GM12878 (cell line): ENCODE results near the gene FKBP8. TPM values are rescaled to one million over a fixed set of nuclear protein-coding genes. Genes with fewer than 3 reads are reported as not detected.

Source experiments
- ATAC-seq: fragments of 200-7000 bp; cut with Tn5 transposase; 3 replicates; pipeline ENCODE4 v1.9.1; 2020; ENCODE audit warnings: mild to moderate bottlenecking, moderate library complexity
- Bru-seq: library from RNA; stranded (reverse); fragments of 400-500 nt; gene quantifications from one replicate; lab custom pipeline; 2021; lab: Mats Ljungman, UMichigan
- BruChase-seq, 2 experiments: library from RNA; stranded (reverse); fragments of 400-500 nt; gene quantifications; one replicate each; lab custom pipeline; 2021; lab: Mats Ljungman, UMichigan
- BruUV-seq: library from RNA; stranded (reverse); fragments of 400-500 nt; replicated peaks from 2 replicates; lab custom pipeline; 2021; lab: Mats Ljungman, UMichigan
- CTCF ChIA-PET: fragments of 300-600 bp; sonication (Branson Sonifier 250); formaldehyde crosslinking; extraction: SDS; loops from one replicate; lab custom pipeline; 2021; ENCODE audit warnings: inconsistent platforms; lab: Yijun Ruan, JAX
- POLR2A ChIA-PET: fragments of 350-600 bp; formaldehyde crosslinking; extraction: SDS; loops from one replicate; lab custom pipeline; 2021; ENCODE audit warnings: inconsistent platforms; lab: Charles Lee
- RAD21 ChIA-PET: fragments of 300-600 bp; sonication (Branson Sonifier 250); formaldehyde crosslinking; loops from one replicate; lab custom pipeline; 2023; ENCODE audit warnings: antibody characterized with exemption; ENCODE audit not compliant: unreplicated experiment; lab: Charles Lee
- SMC1A ChIA-PET: fragments of 300-600 bp; sonication (Branson Sonifier 250); formaldehyde crosslinking; loops from one replicate; lab custom pipeline; 2023; ENCODE audit not compliant: unreplicated experiment, uncharacterized antibody; lab: Charles Lee
- DNase-seq: peaks from one replicate; pipeline ENCODE4 v3.0.0-alpha.2; 2011; ENCODE audit warnings: low read depth, low spot score
- FAIRE-seq: peaks from 3 replicates; lab custom pipeline; 2011; peaks lifted over from hg19 to GRCh38; lab: Jason Lieb, UNC
- H2AFZ ChIP-seq: 2 replicates; pipeline ENCODE4 v1.6.0; 2011; ENCODE audit warnings: low read depth, low read length, control low read depth; ENCODE audit not compliant: control insufficient read depth
- H3K27ac ChIP-seq: 2 replicates; pipeline ENCODE4 v1.5.1; 2011; ENCODE audit warnings: control low read depth; ENCODE audit not compliant: control insufficient read depth, insufficient read depth
- H3K27me3 ChIP-seq, 2 experiments: replicated peaks in 1 of 2; 2 replicates each; pipeline versions ENCODE4 v1.6.0 to v1.6.1; 2011; ENCODE audit warnings: low read length in 1 of 2; ENCODE audit not compliant: control insufficient read depth in 2 of 2, insufficient read depth in 2 of 2
- H3K36me3 ChIP-seq, 2 experiments: 2 replicates each; pipeline ENCODE4 v1.5.1; 2011; ENCODE audit warnings: low read length in 1 of 2; ENCODE audit not compliant: control insufficient read depth in 2 of 2, insufficient read depth in 2 of 2
- H3K4me1 ChIP-seq: 2 replicates; pipeline ENCODE4 v1.6.1; 2011; ENCODE audit warnings: mild to moderate bottlenecking, low read length, moderate library complexity, mixed read lengths; ENCODE audit not compliant: control insufficient read depth, insufficient read depth
- H3K4me2 ChIP-seq: 2 replicates; pipeline ENCODE4 v1.6.0; 2011; ENCODE audit warnings: control low read depth; ENCODE audit not compliant: control insufficient read depth, insufficient read depth
- H3K4me3 ChIP-seq: fragments of 200-600 bp; sonication (generic); 2 replicates; pipeline ENCODE4 v1.5.1; 2016
- H3K79me2 ChIP-seq: 2 replicates; pipeline ENCODE4 v1.6.0; 2011; ENCODE audit warnings: low read length; ENCODE audit not compliant: control insufficient read depth, insufficient read depth
- H3K9ac ChIP-seq: 2 replicates; pipeline ENCODE4 v1.8.0; 2011; ENCODE audit warnings: low read length, control low read depth, mixed read lengths; ENCODE audit not compliant: control insufficient read depth, insufficient read depth
- H3K9me3 ChIP-seq: replicated peaks from 3 replicates; pipeline ENCODE4 v1.5.1; 2011; ENCODE audit warnings: mild to moderate bottlenecking, low read length; ENCODE audit not compliant: control insufficient read depth, insufficient read depth
- H4K20me1 ChIP-seq: 2 replicates; pipeline ENCODE4 v1.6.0; 2011; ENCODE audit not compliant: control insufficient read depth, insufficient read depth
- CEBPZ ChIP-seq: fragments of 150-350 bp; IDR thresholded peaks from 2 replicates; pipeline ENCODE4 v1.6.1; 2016; ENCODE audit warnings: low read depth, low read length
- FOXK2 ChIP-seq: fragments of 450-650 bp; IDR thresholded peaks from 2 replicates; pipeline ENCODE4 v1.6.1; 2017; ENCODE audit warnings: mild to moderate bottlenecking, moderate library complexity
- IRF5 ChIP-seq: fragments of 450-650 bp; IDR thresholded peaks from 2 replicates; pipeline ENCODE4 v1.6.1; 2017; ENCODE audit warnings: borderline replicate concordance
- KAT2A ChIP-seq: conservative IDR thresholded peaks from 2 replicates; pipeline ENCODE4 v1.6.1; 2011; ENCODE audit warnings: low read depth, low read length; ENCODE audit not compliant: control insufficient read depth
- REST ChIP-seq: IDR thresholded peaks from 2 replicates; pipeline ENCODE4 v1.6.1; 2012; ENCODE audit warnings: mild to moderate bottlenecking, low read depth, low read length
- RUNX3 ChIP-seq: IDR thresholded peaks from 2 replicates; pipeline ENCODE4 v1.6.1; 2012; ENCODE audit warnings: low read length, inconsistent platforms
- TARDBP ChIP-seq: IDR thresholded peaks from 2 replicates; pipeline ENCODE4 v1.6.1; 2016; ENCODE audit warnings: borderline replicate concordance
- ZNF217 ChIP-seq: fragments of 450-650 bp; IDR thresholded peaks from 2 replicates; pipeline ENCODE4 v1.6.1; 2017; ENCODE audit warnings: antibody characterized with exemption, mild to moderate bottlenecking
- WGBS: methylation state at CpG from one replicate; pipeline ENCODE4 v1.1.6; 2016; ENCODE audit warnings: low lambda C conversion rate; ENCODE audit not compliant: insufficient replicate concordance, insufficient coverage; ENCODE audit errors: missing lambda C conversion rate; 5-methylcytosine and 5-hydroxymethylcytosine counted together
- in situ Hi-C: fragments of 300-500 bp; cut with MboI; formaldehyde crosslinking; loops from 9 replicates; pipeline ENCODE4 v1.14.3; 2018; ENCODE audit warnings: mixed read lengths
- intact Hi-C: fragments of 100-400 bp; cut with micrococcal nuclease; formaldehyde crosslinking; loops from one replicate; pipeline ENCODE4 v1.14.2; 2022; ENCODE audit not compliant: unreplicated experiment
- long read RNA-seq, 2 experiments: library from polyadenylated mRNA; unstranded; transcript quantifications; one replicate each; pipeline ENCODE4 v2.0.0, GENCODE V29; 2019 to 2020
- polyA minus RNA-seq, 3 experiments: library from RNA; depleted of rRNA, polyadenylated mRNA; stranded (reverse); fragments of >200 nt; gene quantifications; 2 replicates each; pipeline ENCODE4 v1.2.3, GENCODE V29; 2011
- polyA plus RNA-seq, 11 experiments: library from polyadenylated mRNA; depleted of rRNA in 4 of 11; unstranded in 6 of 11; stranded (reverse) in 5 of 11; fragments of >200 nt; fragmentation: Nextera tagmentation in 4 of 11; fragmentation: Illumina TruSeq in 1 of 11; extraction: Ambion mirVana in 4 of 11; extraction: Trizol in 1 of 11; gene quantifications; 1 replicate in 1 of 11; 2 replicates in 10 of 11; pipeline versions ENCODE4 v1.2.1 to v1.2.3, GENCODE V29; 2011 to 2016; ENCODE audit warnings: inconsistent platforms in 2 of 11, missing spikeins in 2 of 11, low read depth in 1 of 11
- total RNA-seq, 4 experiments: library from RNA; depleted of rRNA in 3 of 4; stranded (reverse); fragments of >200 nt in 3 of 4; fragmentation: Illumina TruSeq in 1 of 4; extraction: Trizol in 1 of 4; gene quantifications; 2 replicates each; pipeline versions ENCODE4 v1.2.1 to v1.2.3, GENCODE V29; 2013 to 2021

FKBP8 gene
- total RNA-seq (2013; cell fraction: nucleolus; rRNA removed), result 50.6 and 53.1 TPM in 2 replicates
- total RNA-seq (2014; rRNA removed), result 157 and 192 TPM in 2 replicates
- 59.8 and 66.4 TPM in 2 replicates for total RNA-seq (2014; rRNA removed; fragmentation: Illumina TruSeq; extraction: Trizol)
- total RNA-seq (2021), result 204 and 205 TPM in 2 replicates
- polyA plus RNA-seq (2011; ENCODE audit: low read depth), result 74.1 TPM
- polyA plus RNA-seq (2011; rRNA removed), result 62.3 and 116 TPM in 2 replicates
- polyA plus RNA-seq (2011; cell fraction: cytosol; rRNA removed), result 212 and 258 TPM in 2 replicates
- 200 and 207 TPM in 2 replicates for polyA plus RNA-seq (2011; cell fraction: nucleus; rRNA removed)
- 209 and 231 TPM in 2 replicates for polyA plus RNA-seq (2012)
- 4.2 and 39.7 TPM in 2 replicates for polyA plus RNA-seq (2014; fragmentation: Illumina TruSeq; extraction: Trizol)
- 1 to 10 TPM in 1 of 2 experiments, under 1 TPM in 1; 0.13 to 1.1 TPM for polyA plus RNA-seq (2014; fragmentation: Nextera tagmentation; extraction: Ambion mirVana)
- polyA plus RNA-seq (2014; rRNA removed), result 143 and 172 TPM in 2 replicates
- 100 to 1,000 TPM in 1 of 2 experiments, 10 to 100 TPM in 1; 90.1 to 101 TPM for polyA plus RNA-seq (2016; fragmentation: Nextera tagmentation; extraction: Ambion mirVana)
- polyA minus RNA-seq (2011; rRNA and poly(A)+ RNA removed), result 71.0 and 163 TPM in 2 replicates
- 101 and 104 TPM in 2 replicates for polyA minus RNA-seq (2011; cell fraction: cytosol; rRNA and poly(A)+ RNA removed)
- polyA minus RNA-seq (2011; cell fraction: nucleus; rRNA and poly(A)+ RNA removed), result 33.4 and 45.1 TPM in 2 replicates
- Bru-seq, nascent RNA, result percentile 74 among the genes with signal in this experiment
- percentile 81 among the genes with signal in this experiment for BruChase-seq, experiment 1, labeled RNA remaining after a 6-hour chase
- BruChase-seq, experiment 2, labeled RNA remaining after a 2-hour chase, result percentile 72 among the genes with signal in this experiment
- long read RNA-seq, experiment 1, transcript FKBP8-201 (9 exons, 1,710 nt), result minor isoform, 8 of 32 reads
- long read RNA-seq, experiment 1, transcript FKBP8-213 (9 exons, 1,849 nt), result major isoform, 18 of 32 reads
- long read RNA-seq, experiment 1, partial matches to known transcripts, result 4 of 32 reads
- long read RNA-seq, experiment 1, other reads (novel, unspliced or antisense), result 2 of 32 reads
- long read RNA-seq, experiment 2, result 0 reads

GRCh38 chr19:18542941-18543813 is at the start of gene FKBP8:
TSS of gene FKBP8 (minus strand) at chr19:18543573. CDS start at chr19:18541970, 1,603 bp downstream.
- H3K9me3 ChIP-seq, result no peaks in the 10 kb centered on the region
- peaks cover 2 to 14% of the 10 kb centered on the region in 2 experiments; a peak in 3 of 4 replicates for H3K36me3 ChIP-seq
- no peaks in the 10 kb centered on the region for H4K20me1 ChIP-seq
- peak within 1 kb of the TSS; percentile 78 for H3K27ac ChIP-seq
- peak within 1 kb of the TSS; percentile 84 for H3K9ac ChIP-seq
- intact Hi-C loops, result loop anchor here (1.0 to 5.0 kb wide), 2 partner anchors 28 to 44 kb away; partner anchors contain the start of genes REX1BD and UBA52
- H3K4me1 ChIP-seq, result peaks cover 10% of the 10 kb centered on the region
- peak; percentile 99 for ATAC-seq
- no peaks in the 10 kb centered on the region for H3K27me3 ChIP-seq
- no peak for DNase-seq
- H3K4me3 ChIP-seq, result peak within 1 kb of the TSS; percentile 82
- WGBS, result under 1% methylated on average over 36 of the region's 86 CpGs
- ChIA-PET CTCF (interaction anchor here (0.8 to 2.7 kb wide), 14 partner anchors 10 to 304 kb away, joined by 3 to 35 read pairs (median 7); partner anchors contain the start of genes KXD1, REX1BD and UBA52), POLR2A (interaction anchor here (0.6 to 5.5 kb wide), 15 partner anchors 9 to 718 kb away, joined by 3 to 79 read pairs (median 5); partner anchors contain the start of genes ELL, KXD1, REX1BD and UBA52), RAD21 (interaction anchor here (1.0 to 2.9 kb wide), 11 partner anchors 14 to 376 kb away, joined by 3 to 39 read pairs (median 6); partner anchors contain the start of genes COPE, DDX49, KXD1 and REX1BD), SMC1A (interaction anchor here (1.0 to 2.0 kb wide), 10 partner anchors 10 to 444 kb away, joined by 3 to 29 read pairs (median 5); partner anchors contain the start of genes KXD1, REX1BD and UBA52)
- peak; percentile 13 for FAIRE-seq
- BruUV-seq, result no TSS peak
- H2AFZ ChIP-seq, result peak within 1 kb of the TSS; percentile 94
- peaks cover 14% of the 10 kb centered on the region for H3K79me2 ChIP-seq
- H3K4me2 ChIP-seq, result peak within 1 kb of the TSS; percentile 98
- in situ Hi-C loops, result no loop called here
- no peak for TF ChIP-seq ZNF217
- TF ChIP-seq REST, result no peak
- no peak for TF ChIP-seq IRF5
- no peak for TF ChIP-seq RUNX3
- no peak for TF ChIP-seq CEBPZ
- TF ChIP-seq FOXK2, result no peak
- TF ChIP-seq TARDBP, result no peak
- TF ChIP-seq KAT2A, result no peak
